HG03342 (cell line): ENCODE measurements around the gene GLUD2.
"Not testable (repeated sequence)": the region's sequence is repeated elsewhere in the genome, so short reads cannot be mapped to it uniquely, and the experiment has no call there.

Source experiments
- ATAC-seq: cut with Tn5 transposase; IDR thresholded peaks from one replicate; pipeline ENCODE4 v1.9.1; 2021; ENCODE audit warnings: mild to moderate bottlenecking, moderate library complexity; ENCODE audit not compliant: unreplicated experiment

Gene GLUD2

DNA sequence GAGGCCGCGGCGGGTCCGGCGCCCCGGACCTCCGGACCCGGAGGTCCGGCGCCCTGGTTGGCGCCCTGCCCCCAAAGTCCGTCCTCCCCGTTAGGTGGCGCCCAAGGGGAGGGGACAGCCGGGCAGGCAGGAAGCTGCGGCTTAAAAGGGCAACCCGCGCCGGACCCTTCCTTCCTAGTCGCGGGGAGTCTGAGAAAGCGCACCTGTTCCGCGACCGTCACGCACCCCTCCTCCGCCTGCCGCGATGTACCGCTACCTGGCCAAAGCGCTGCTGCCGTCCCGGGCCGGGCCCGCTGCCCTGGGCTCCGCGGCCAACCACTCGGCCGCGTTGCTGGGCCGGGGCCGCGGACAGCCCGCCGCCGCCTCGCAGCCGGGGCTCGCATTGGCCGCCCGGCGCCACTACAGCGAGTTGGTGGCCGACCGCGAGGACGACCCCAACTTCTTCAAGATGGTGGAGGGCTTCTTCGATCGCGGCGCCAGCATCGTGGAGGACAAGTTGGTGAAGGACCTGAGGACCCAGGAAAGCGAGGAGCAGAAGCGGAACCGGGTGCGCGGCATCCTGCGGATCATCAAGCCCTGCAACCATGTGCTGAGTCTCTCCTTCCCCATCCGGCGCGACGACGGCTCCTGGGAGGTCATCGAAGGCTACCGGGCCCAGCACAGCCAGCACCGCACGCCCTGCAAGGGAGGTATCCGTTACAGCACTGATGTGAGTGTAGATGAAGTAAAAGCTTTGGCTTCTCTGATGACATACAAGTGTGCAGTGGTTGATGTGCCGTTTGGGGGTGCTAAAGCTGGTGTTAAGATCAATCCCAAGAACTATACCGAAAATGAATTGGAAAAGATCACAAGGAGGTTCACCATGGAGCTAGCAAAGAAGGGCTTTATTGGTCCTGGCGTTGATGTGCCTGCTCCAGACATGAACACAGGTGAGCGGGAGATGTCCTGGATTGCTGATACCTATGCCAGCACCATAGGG is at the start of gene GLUD2:
GLUD2 (plus strand) TSS at position 170 of the 979 bp plus-strand sequence; CDS start at position 245, 75 bp downstream.
- ATAC-seq: not testable (repeated sequence)

DNA sequence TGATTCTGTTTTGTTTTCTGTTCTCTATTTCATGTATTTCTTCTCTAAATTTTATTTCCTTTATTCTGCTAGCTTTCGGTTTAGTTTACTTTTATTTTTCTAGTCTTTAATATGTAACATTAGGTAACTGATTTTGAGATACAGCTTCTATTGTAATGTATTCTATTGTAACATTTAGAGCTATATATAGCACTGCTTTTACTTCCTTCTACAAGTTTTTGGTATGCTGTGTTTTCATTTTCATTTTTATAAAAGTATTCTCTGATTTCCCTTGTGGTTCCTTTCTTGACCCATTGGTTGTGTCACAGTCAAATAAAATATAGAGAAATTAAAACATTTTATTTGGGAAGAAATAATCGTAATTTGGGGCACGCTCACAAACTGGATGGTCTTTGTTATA is 48.0 kb upstream of the GLUD2 start:
- ATAC-seq: peak; percentile 62

DNA sequence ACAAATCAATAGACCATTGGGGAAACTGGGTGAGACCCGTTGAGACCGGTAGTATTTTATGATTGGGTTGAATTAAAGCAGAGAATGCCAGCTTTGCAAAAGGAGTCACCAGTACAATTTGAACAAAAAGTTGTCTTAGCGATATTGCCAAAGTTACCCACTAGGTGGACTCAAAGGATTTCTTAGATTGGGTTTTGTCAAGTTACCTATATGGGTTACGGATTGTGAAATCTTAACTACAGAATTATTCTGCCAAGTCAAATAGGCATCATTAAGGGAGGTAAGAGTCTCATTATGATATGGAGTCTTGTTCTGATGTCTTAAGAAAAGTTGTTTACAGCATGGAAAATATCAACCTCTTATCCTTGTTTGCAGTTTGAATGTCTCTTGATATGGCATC is 46.8 kb upstream of the GLUD2 start:
- ATAC-seq: no peak

DNA sequence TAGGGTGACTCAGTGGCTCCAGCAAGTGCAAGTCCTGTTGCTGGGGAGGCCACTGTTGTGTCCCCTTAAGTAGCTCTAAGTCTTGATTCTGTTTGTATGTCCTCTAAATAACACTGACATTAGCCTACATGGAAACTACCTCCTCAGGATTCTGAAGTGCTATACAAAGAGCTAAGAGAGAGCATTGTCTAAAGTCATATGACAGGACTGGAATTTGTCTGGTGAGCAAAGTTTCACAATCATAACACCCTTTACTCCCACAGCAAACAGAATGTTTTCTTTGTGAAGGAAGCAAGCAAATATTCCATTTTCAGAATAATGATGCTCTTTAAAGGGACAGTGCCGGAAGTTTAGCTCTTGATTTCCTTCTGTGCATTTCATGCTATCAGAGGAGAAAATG is 38.5 kb upstream of the GLUD2 start:
- ATAC-seq: no peak

DNA sequence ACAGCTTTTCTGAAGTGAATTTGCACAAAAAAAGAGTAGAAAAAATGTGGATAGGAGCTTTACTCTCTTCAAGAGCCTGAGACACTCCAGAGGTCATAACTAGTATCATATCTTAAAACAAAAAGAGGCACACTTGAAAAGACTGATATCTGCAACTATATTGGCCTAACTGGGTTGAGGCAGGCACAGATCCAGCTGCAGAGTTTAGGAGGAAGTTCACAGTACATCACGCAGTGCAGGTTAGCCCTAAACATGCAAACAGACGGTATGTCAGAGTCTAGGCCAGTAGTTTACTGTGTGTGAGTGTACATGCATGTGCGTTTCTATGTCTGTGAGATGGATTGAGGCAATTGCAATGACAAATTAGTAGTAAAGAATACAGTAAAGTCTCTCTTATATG is 37.6 kb upstream of the GLUD2 start:
- no peak for ATAC-seq

DNA sequence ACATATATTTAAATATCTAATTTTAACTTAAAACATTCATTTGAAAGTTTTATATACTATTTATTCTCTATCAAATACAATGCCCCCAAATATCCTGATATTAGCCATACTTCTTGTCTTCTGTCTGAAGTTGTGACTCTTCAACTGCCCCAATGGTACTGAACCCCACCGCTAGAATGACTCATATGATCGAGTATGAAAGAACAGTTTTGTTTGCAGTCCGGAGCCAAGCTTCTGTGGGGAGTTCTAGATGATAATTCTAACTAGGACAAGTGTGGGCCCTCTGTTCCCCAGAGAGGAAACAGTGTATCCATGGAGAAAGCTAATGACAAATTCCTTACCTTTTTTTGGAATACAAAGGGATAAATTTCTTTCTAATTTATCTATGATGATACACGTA is 37.2 kb upstream of the GLUD2 start:
- ATAC-seq: no peak

DNA sequence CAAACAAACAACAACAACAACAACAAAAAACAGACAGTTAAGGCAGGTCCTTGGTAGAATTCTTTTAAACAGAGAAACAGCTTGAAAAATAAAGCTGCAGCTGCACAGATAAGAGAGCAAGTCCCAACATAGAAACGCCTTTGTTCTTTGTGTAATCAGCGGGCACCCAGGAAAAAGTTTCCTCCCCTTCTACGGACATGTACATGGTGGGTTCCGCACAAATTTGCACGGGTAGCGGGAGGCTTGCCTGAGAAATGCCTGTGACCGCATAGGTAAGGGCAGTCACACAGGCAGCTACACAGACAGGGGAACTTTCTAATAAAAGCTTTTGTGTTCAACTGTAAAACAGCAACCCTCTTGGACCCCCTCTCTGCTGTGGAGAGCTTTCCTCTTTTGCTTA is 36.2 kb upstream of the GLUD2 start:
- ATAC-seq: no peak

DNA sequence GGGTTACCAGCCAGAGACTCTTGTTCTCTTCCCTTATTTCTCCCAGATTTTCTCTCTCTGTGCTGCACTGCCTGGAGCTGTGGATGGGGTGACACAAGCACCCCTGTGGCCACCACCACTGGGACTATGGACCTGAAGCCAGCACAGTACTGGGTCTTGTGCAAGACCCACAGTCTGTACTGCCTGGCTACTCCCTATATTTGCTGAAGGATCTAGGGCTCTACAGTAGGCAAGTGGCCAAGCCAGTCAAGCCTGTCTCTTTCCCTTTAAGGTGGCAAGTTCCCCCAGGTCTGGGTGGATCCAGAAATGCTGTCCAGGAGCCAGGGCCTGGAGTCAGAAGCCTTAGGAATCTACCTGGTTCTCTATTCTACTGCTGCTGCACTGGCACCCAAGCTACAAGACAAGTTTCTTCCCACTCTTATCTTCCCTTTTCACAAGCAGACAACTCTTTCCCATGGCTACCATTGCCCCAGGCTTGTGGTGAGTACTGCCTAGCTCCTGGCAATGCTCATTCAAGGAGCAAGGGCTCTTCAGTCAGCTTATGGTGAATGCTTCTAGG is 33.4 kb upstream of the GLUD2 start:
- no peak for ATAC-seq

DNA sequence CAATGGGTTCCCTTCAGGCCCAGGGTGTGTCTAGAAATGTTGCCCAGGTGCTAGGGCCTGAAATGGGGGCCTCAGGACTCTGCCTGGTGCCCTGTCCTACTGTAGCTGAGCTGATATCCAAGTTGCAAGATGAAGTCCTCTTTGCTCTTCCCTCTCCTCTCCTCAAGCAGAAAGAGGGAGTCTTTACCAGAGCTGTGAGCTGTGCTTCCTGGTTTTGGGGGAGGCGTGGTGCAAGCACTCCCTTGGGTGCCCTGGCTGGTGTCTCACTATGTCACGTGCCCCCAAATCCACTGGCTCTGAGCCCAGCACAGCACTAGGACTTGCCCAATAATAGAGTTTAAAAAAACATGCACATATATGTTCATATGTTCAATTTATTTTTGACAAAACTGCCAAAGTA is 32.6 kb upstream of the GLUD2 start:
- ATAC-seq: no peak

DNA sequence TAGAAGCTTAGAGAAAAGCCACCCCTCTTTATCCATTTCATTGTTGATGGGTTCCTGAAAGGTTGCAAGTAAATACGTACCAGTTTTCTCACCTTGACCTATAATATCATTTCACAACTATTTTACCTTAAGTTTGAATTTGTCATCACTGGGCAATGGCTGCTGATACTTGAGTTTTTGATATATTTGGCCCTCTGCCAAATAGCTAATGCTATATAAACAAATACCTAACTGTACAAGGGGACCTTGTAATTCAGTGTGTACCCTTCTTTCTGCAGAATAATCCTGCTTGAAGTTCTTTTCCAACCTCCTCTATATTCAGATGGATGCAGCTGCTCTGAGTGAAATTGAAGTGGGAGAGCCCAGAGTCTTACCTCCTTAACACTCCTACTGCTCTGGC is 19.0 kb upstream of the GLUD2 start:
- ATAC-seq: no peak

DNA sequence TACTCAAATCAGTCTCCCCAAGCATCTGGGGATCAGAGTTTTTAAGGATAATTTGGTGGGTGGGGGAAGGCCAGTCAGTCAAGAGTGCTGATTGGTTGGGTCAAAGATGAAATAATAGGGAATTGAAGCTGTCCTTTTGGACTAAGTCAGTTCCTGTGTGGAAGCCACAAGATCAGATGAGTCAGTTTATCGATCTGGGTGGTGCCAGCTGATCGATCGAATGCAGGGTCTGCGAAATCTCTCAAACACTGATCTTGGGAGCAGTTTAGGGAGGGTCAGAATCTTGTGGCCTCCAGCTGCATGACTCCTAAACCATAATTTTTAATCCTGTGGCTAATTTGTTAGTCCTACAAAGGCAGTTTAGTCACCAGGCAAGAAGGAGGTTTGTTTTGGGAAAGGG is 17.3 kb upstream of the GLUD2 start:
- ATAC-seq: no peak

DNA sequence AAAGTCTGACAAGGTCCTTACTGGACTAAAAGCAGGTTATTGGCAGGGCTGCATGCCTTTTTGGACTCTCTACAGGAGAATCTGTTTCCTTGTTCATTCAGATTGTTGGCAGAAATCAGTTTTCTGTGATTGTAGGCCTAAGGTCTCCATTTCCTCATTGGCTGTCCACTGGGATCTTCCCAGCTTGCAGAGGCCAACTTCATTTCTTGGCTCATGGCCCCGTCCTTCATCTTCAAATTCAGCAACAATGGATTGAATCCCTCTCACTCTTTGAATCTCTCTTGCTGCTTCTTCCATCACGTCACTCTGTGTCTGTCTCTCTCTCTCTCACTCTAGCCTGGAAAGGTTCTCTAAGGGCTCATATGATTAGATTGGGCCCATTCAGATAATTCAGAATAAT is 14.9 kb upstream of the GLUD2 start:
- no peak for ATAC-seq

DNA sequence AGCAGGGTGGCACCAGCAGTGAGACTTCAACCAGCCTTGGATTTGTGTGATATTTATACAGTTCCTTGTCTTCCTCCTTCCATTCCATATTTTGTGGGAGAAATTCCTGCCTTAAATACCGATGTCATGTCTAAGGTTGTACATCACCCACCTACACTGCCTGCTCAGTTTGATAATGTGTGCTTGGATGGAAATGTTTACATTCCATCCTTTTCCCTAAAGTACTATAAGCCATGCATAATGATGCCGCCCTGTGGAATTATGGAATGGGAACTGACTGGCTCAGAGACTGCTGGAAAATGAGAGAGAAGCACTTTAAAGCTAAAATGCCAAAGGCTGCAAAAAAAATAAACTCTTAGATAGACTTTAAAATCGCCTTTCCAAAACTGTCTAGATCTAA is 11.3 kb upstream of the GLUD2 start:
- no peak for ATAC-seq

DNA sequence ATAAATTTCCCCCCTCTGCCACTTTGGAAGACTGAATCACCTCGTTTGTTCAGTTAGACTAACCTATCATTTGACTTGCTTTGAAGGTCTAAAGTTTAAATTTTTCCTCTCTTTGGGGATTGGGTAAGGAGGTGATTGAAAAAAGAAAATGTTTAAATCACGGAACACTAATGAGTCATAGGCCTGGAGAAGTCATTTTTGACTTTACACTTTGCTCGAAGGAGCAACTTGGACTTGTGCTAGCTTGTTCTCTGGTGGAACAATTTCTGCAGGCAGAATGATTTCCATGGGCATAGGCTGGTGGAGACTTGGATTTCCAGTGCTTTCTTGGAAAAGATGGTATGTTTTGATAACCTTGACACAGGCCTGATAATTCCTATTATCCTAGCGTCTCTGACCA is 10.5 kb upstream of the GLUD2 start:
- no peak for ATAC-seq

DNA sequence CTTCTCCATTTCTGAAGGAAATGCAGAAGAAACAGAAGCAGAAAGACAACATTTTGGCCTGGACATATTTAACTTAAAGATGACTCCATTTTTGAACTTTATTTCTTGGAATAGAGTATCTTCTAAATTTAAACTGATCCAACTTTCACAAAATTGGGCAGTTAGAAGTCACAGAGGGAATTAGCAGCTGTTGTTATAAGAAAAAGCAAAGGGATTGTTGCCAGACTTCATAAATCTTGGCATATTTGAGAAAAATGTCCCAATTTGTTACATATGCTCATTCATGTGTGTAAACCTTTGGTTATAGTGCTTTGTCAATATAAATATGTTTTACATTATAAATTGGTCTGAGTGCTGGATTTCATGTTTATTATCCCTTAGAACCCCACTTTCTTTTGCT is 3.4 kb downstream of the GLUD2 start:
- no peak for ATAC-seq

DNA sequence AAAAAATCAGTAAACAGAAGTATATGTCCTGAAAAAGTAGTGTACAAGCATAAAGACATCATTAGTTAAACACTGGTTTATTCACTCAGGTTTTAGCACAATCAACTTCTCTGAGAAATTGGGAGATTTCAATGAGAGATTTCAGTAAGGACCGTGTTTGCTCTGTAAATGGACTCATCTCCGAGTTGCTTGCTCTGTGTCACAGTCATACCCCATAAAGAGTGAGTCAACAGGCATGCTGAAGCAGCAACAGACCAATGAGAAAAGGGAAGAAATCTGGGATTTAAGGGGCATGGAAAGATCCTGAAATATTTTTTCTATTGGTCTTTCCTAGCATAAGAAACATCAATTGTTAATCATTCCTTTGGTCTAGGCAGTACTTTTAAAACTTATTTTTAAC is 4.7 kb downstream of the GLUD2 start:
- no peak for ATAC-seq

DNA sequence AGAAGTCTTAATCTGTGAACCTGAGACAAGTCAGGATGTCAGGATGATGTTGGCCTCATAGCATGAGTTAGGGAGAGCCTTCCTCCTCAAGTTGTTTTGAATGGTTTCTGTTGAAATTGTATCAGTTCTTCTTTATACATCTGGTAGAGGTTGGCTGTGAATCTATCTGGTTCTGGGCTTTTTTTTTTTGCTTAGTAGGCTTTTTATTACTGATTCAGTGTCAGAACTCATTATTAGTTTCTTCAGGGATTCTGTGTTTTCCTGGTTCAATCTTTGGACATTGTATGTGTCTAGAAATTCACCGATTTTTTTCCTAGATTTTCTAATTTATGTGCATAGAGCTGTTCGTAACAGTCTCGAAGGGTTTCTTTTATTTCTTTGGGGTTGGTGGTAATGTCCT is 14.9 kb downstream of the GLUD2 start:
- ATAC-seq: no peak

DNA sequence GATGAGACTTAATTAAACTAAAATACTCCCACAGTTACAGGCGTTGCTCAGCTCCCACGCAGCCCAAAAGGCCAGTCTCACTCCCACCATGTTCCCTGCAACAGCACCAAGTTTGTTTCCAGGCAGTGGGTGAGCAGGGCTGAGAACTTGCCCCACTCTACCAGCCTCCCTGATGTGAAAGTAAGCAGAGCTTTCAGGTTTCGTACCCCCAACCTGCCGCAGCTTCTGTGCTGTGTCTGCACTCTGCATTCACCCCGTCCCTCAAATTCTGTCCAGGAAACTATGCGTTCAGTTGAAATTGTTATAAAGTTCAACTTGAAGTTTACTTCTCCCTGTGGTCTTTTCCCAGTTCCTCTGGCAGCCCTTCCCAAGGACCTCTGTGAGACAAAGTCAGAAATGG is 17.2 kb downstream of the GLUD2 start:
- no peak for ATAC-seq

DNA sequence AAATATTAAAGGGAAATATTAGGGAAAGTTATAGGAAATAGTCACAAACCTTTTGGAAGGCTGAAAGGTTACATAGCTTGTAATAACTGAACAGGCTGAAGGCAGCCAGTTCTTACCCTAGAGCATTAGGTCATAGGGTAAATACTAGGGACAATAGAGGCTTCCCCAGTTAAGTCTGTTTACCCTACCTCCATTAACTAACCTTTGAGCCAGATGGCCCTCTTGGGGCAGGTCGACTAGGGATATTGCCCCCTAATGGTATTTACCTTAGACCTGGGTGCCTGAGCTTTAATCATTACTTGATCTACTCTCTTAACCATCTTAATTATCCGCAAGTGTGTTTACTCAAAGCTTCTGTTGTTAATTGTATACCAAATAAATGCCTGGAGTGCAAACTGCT is 36.8 kb downstream of the GLUD2 start:
- ATAC-seq: not testable (repeated sequence)

DNA sequence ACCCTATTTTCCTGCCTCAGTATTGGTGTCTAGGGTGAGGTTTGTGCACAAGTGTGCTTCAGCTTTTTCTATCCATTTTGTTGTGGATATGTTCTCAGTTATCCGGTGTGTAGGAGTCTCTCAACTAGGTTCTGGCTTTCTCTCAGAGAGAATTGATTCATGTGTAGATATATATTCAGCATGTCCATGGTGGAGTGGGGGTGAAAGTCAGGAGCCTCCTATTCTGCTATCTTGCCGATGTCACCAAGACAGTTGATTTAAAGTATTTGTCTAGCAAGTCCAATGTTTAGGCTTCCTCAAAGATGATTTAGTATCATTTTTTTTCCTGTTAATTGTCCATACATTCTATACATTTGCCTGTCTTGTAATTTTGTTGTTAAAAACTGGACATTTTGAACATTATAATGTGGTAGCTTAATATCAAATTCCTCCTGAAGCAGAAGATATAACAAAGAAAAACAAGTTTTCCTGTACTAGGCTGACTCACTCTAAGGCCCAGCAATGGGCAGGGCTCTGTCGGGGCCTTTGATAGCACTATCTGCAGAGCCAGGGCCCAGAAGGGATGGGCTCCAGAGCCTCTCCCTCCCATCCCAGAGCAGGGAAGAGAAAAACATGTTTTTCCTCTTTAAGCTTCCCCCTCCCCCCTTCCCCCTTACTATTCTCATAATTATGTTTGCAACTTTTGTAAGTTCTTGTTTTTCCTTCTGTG is 37.6 kb downstream of the GLUD2 start:
- no peak for ATAC-seq

DNA sequence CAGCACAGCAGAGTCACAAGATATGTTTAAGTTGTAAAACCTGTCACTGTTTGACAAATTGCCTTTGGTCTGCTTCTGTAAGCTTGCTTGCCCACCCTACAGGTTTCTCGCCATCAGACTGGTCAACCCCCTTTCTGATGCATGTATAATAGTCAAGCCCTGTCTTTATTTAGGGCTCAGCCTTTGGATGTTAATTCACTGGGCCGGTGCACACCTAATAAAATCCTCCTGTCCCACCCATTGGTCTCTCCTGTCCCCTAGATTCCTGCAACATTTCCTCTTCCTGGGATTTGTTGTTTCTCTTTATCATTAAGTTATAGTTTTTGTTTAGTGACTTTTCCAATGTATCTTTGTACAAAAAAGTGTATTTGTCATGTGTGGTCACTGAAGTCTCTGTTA is 38.2 kb downstream of the GLUD2 start:
- ATAC-seq: no peak

DNA sequence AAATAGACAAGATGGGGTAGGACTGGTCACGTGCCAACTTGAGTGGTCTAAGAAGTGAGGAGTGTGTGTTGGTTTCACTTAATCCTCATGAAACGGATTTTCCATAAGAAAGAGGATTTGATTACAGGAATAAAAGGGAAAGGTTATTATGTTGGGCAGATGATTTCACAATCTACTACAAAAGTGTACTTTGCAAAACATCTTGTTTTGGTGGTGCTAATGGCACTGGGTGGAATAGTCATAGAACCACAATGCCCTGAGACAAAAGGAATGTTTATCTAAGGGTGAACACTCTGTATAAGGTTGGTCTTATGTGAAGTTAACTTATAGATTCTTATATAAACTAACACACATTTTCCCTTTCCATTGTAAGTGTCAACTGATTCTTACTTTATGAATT is 45.6 kb downstream of the GLUD2 start:
- no peak for ATAC-seq
